Retina (tissue), 1 donor: ENCODE measurements around the gene STAM.
"Not testable (repeated sequence)": the region's sequence is repeated elsewhere in the genome, so short reads cannot be mapped to it uniquely, and the experiment has no call there.

ENCODE experiments used
- DNase-seq: peaks from one replicate; pipeline ENCODE4 v3.0.0-alpha.2; 2016

The STAM gene

DNA sequence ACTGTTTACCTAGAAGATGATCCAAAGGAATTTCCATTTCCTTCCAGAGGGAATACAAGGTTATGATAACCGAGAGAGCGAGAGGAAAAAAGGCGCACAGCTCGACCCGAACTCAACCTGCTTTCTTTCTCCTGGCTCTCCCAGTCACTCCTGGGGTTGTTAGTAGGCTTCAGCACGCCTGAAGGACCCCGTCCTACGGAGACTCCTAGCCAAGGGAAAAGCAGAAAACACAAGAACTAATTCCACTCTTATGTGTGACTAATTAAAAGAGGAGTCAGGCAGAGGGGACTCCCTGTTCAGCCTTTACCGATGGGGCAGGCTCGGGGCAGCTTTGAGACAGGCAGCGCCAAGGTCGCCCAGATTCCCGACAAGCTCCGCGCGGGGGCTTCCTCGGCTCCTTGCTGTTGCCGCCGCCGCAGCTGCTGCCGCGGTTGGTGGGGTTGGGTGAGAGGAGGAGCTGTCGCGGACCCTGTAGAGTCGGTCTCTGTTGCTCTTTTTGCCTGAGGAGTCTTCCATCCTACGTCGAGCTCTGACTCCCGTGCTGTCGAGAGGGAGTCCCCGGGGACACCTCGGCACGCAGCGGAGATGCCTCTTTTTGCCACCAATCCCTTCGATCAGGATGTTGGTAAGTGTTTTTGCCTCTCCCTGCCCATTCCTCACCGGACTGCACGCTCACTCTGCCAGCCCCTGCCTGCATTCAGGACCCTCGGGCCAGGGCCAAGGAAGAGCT, at the start of gene STAM:
TSS of gene STAM (plus strand) at position 397 of the 730 bp plus-strand sequence. CDS start at position 586, 189 bp downstream.
- DNase-seq: peak; percentile 100

DNA sequence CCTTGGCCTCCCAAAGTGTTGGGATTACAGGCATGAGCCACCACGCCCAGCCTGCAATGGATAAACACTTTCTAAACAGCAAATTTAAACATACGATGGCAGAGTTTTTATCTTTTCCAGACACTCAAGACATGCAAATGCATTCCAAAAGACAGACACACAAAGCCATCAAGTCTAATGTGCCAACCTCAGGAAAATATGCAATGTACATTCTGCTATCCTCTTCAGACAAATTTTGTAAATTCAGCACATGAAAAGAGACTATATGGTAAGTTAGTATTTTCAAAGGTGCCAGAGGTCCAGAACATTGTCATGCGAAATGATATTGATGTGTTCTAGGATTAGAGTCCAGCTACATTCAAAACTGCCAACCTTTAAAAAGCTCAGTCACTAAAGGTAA, 46.6 kb upstream of the STAM start:
- DNase-seq: no peak

DNA sequence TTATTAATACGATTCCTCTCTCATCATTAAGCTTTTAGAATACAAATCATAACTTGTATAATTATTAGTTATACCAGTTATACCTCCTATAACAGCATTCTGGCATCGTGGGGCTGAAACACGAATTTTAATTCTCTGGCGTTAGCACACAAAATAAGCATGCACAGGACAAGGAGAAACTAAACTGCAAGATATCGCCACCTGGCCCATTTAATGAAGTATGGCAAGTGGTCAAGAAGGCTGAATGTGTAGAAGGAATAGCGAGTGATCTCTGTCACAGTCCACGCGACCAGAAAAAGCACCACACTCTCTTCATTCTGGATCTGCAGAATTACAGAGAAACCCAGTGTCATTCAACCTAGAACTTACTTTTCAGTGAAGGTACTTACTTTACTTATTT, 44.9 kb upstream of the STAM start:
- peak; percentile 5 for DNase-seq

GRCh38 chr10:17605936-17606335, 38.0 kb upstream of the STAM start:
- DNase-seq: no peak

GRCh38 chr10:17606547-17607040, 37.4 kb upstream of the STAM start:
- DNase-seq: no peak

DNA sequence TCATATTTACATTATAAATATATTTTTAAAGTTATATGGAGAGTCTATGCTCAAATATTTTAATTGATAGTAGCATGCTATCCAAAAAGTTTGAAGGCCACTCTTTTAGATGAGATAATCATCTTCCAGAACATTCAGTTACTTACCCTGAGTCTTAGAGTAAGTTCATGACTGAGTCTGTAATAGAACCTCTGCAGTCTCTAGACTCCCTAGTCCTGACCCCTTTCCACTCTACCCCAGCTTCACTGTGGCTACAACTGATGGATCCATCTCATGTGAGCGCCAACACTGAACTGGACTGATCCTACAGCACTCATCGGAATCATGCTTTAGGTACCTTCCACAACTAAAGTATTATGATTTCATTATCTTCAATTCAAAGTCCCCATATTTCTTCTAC, 36.9 kb upstream of the STAM start:
- DNase-seq: no peak

DNA sequence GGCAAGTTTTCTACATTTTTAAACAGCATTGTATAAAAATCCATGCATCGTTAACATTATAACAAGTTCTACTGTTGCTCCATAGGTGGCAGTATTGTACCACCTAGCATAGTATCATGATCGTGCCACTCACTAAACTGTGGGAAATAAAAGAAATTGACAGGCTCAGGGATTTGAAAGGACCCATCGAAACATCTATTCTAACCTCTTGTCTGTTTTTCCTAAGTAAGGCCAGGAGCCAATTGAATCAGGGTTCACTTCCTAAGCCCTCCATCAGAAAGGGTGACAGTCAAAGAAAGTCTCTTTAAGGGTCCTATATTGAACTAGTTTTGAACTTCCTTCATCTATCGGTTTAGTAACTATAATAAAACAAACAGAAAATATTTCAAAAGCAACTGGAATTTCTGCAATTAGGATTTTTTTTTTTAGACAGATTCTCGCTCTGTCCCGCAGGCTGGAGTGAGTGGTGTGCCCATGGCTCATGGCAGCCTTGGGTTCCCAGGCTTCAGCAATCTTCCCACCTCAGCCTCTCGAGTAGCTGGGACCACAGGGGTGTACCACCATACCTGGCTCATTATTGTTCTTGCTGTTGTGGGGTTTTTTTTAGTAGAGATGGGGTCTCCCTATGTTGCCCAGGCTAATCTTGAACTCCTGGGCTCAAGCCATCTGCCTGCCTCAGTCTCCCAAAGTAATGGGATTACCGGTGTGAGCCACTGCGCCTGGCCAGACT, 36.2 kb upstream of the STAM start:
- DNase-seq: peak; percentile 51

DNA sequence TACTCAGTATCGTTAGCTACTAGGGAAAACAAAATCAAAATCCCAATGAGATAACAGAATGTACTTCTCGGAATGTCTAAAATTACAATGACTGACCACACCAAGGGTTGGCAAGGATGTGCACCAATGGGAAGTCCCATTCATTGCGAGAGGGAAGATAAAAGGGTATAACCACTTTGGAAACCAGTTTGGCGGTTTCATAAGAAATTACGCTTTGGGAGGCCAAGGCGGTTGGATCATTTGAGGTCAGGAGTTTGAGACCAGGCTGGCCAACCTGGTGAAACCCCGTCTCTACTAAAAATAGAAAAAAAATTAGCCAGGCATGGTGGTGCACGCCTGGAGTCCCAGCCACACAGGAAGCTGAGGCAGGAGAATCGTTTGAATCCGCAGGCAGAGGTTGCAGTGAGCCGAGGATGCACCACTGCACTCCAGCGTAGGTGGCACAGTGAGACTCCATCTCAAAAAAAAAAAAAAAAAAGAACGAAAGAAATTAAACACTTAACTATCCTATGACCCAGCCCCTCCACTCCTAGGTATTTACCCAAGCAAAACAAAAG, 34.4 kb upstream of the STAM start:
- no peak for DNase-seq

DNA sequence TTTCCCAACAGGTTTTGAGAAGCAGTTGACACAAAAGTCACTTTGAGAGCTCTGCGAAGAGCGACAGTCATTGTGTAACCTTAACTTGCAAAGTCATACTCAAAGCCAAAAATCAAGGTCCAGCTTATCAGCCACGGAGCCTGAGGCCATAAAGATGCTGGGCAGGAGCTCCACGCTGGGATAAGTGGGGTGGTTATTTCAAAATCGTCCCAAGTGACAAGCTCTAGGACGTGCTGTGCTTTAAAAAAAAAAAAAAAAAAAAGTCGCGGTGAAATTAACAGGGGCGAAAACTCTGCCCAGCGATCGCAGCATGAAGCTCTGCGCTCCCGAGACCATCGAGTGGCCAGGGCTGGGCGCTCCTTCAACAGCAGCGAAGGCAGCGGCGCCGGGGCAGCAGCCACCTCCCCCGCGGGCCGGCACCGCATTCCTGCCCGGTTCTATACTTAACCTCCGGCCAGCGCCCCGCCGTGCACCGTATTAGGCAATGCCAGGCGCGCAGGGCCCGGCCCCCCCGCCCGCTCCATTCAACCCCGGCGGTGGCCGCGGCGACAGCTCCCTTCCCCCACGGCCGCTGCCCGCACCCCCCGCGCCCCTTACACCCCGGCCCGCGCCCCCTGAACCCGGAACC, 27.4 kb upstream of the STAM start:
- peak; percentile 80 for DNase-seq

GRCh38 chr10:17617031-17617911, 26.7 kb upstream of the STAM start, which contains the start of gene HACD1:
Gene HACD1 (minus strand): TSS chr10:17617374. CDS start chr10:17617339, 35 bp downstream.
- DNase-seq: peak; percentile 84

DNA sequence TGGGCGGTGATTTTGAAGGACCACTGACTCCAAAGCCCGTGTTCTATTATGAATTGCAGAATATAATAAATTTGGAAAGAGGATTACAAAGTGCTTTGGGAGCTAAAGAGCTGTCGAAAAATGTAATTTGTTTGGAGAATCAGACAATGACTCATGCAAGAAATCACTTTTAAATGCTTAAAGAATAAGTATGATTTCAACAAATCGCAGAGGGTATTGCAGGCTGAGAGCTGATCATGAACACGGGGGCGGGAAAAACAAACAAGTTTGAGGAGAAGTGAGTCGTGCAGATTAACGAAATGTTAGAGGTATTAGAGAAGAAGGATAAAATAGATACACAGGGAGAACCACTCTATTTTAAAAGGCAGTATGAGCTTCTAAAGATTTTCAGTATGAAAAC, 21.9 kb upstream of the STAM start:
- DNase-seq: no peak

DNA sequence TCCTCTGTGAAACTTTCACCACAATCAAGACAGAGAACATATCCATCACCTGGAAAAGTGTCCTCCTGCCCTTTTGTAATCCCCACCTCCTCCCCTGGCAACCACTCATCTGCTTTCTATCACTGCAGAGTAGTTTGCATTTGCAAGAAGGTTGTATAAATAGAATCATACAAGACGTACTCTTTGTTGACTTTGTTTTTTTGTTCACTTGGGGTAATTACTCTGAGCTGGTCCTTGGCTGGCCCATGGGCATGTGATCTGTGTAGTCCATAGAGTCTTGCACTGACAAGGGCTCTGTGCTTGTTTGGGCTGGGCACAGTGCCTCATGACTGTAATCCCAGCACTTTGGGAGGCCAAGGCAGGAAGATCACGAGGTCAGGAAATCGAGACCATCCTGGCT, 19.0 kb upstream of the STAM start:
- DNase-seq: no peak

DNA sequence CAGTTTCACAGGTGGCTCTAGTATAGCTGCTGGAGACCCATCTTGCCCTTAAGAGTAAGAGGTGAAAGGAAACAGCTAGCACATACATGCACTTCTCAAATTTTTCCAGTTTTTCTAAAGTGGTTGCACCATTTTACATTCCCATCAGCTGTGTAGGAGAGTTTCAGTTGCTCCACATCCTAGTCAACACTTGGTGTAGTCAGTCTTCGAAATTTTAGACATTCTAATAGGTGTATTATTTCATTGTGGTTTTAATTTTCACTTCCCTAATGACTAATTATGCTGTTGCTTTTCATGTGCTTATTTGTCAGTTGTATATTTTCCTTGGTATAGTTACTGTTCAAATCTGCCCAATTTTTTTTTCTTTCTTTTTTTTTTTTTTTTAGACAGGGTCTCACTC, 17.3 kb upstream of the STAM start:
- no peak for DNase-seq

- DNase-seq: not testable (repeated sequence)
Observed at GRCh38 chr10:17632590-17632989, 11.4 kb upstream of the STAM start.

DNA sequence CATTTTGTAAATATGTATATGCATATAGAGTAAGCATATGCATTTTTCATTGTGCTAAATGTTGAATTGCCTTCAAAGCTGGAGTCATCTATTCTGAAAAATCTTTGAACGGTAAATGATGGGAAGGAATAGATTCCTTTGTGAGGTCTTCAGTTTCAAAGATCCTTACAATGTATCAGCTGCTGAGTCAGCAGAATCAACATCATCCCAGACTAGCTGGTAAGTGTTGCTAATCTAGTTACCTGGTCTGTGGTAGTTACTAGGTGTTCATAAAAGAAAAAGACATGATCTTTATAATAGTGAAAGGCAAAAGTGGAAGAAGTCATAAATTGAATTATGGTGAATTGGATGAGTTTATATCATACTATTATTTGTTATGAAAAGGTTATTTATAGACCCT, 10.6 kb upstream of the STAM start:
- DNase-seq: no peak

DNA sequence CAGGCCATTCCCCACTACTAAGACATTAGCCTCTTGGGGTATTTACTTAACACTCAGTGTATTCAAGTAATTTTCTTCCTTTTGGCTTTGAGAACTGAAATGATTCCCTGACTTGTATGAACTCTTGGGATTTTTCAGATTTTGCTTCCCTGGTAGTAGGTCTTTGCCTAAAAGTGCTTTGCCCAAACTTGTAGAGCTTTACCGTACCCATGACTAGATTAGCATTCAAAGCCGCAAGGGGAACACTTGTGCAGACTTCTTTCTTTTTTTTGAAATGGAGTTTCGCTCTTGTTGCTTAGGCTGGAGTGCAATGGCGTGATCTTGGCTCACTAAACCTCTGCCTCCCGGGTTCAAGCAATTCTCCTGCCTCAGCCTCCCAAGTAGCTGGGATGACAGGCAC, 6.1 kb upstream of the STAM start:
- no peak for DNase-seq

GRCh38 chr10:17640331-17640816, 3.6 kb upstream of the STAM start:
- DNase-seq: no peak

GRCh38 chr10:17643339-17643754, 604 bp upstream of the STAM start:
- DNase-seq: no peak

DNA sequence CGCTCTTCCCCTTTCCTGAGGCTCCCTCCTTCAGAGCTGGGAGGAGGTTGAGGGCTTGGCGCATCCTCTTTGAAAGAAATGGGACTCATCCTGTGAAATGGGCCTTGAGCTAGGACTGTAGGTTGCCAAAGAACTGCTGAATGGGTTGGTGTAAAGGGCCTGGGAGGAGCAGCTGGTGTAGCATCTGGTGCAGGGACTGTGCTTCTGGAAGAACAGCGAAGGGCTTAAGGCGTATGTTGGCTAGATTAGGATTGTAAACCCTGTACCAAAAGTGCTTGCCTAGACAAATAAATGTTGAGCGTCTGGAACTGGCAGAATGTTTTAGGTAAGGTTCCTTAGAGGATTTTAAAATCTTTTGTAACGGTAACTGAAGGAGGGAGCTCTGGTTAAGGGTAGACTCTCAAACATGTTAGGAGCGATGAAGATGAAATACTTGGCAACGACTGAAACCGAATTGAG, 563 bp downstream of the STAM start:
- DNase-seq: no peak

GRCh38 chr10:17645621-17646345, 1.8 kb downstream of the STAM start:
- DNase-seq: no peak

DNA sequence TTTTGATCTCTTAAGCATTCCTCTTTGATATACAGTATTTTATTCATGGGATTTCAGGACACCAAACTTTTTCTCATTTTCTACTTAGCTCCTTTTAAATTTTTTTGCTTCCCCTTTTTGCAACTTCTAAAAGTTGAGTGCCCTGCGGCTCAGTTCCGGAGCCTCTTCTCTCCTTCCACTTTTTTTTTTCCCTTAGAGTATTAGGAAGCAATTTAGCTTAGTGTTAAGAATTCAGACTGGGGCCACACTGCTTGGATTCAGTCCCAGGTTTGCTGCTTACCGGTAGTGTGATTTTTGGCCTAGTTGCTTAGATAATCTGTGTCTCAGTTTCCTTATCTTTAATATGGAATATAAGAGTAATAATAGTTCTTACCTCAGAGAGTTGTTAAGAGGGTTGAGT, 3.4 kb downstream of the STAM start:
- DNase-seq: no peak
